ENCODE measurements around the gene OPCML.

DNA sequence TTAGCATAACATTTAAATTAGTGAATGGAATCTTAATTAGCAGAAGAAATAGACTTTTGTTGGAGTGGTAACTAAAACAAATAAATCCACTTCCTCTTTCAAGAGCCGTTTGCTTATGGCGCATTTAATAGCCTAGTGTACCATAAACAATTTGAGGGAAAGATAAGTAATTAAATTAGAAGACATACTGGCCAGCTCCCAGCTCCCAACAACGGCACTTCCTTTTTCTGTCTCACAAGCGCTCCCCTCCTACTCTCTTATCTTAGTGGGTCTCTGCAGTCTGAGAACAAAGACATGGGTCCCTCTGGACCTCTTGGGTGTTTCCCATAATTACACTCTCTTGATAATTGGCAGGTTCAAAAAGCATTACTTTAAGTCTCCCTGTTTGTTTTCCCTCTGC lies 146.0 kb downstream of the OPCML start:
- no peak for TF ChIP-seq EZH2 (IDR thresholded peaks at IDR 0.05; ENCODE audit: low read length, unreplicated experiment)
- no peak for TF ChIP-seq EZH2phosphoT487 (IDR thresholded peaks at IDR 0.05; ENCODE audit: borderline replicate concordance, low read length)
- TF ChIP-seq, protein P1, sequence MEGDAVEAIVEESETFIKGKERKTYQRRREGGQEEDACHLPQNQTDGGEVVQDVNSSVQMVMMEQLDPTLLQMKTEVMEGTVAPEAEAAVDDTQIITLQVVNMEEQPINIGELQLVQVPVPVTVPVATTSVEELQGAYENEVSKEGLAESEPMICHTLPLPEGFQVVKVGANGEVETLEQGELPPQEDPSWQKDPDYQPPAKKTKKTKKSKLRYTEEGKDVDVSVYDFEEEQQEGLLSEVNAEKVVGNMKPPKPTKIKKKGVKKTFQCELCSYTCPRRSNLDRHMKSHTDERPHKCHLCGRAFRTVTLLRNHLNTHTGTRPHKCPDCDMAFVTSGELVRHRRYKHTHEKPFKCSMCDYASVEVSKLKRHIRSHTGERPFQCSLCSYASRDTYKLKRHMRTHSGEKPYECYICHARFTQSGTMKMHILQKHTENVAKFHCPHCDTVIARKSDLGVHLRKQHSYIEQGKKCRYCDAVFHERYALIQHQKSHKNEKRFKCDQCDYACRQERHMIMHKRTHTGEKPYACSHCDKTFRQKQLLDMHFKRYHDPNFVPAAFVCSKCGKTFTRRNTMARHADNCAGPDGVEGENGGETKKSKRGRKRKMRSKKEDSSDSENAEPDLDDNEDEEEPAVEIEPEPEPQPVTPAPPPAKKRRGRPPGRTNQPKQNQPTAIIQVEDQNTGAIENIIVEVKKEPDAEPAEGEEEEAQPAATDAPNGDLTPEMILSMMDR (conservative IDR thresholded peaks at IDR 0.05; ENCODE audit: low read depth, low read length), result no peak

Data from PC-3 (cell line).